DOHH2 (cell line): ENCODE data around the gene TRAF3IP3.

ENCODE experiments used
- EZH2phosphoT487 ChIP-seq: fragments of 200-600 bp; sonication (generic); IDR thresholded peaks from 2 replicates; pipeline ENCODE4 v1.6.1; 2017; ENCODE audit warnings: borderline replicate concordance, mild to moderate bottlenecking, antibody characterized with exemption, low read length, moderate library complexity, mixed read lengths
- TF ChIP-seq, protein P1 (sequence below): fragments of 200-600 bp; sonication (generic); IDR thresholded peaks from one replicate; pipeline ENCODE4 v1.5.1; 2014; ENCODE audit warnings: antibody characterized with exemption, mild to moderate bottlenecking, low read depth, low read length; ENCODE audit not compliant: poor library complexity, severe bottlenecking

DNA sequence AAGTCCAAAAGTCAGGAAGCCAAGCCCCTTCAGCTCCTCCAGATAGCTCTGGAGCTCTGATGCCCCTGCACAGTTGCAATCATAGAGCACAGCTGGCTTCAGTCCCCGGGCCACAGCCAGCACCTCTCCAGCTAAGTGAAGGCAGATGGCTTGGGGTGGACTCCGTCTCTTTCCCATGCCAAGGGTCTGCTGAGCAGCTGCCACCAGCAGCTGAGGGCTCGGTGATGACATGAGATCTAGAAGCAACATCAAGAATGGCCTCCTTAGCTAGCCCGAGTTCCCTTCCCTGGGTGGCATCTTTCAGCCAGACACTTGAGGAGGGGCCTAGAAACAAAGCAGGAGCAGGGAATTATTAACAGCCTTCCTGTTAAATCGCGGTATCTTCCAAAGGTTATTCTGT is 27.5 kb downstream of the TRAF3IP3 start:
- TF ChIP-seq, protein P1, sequence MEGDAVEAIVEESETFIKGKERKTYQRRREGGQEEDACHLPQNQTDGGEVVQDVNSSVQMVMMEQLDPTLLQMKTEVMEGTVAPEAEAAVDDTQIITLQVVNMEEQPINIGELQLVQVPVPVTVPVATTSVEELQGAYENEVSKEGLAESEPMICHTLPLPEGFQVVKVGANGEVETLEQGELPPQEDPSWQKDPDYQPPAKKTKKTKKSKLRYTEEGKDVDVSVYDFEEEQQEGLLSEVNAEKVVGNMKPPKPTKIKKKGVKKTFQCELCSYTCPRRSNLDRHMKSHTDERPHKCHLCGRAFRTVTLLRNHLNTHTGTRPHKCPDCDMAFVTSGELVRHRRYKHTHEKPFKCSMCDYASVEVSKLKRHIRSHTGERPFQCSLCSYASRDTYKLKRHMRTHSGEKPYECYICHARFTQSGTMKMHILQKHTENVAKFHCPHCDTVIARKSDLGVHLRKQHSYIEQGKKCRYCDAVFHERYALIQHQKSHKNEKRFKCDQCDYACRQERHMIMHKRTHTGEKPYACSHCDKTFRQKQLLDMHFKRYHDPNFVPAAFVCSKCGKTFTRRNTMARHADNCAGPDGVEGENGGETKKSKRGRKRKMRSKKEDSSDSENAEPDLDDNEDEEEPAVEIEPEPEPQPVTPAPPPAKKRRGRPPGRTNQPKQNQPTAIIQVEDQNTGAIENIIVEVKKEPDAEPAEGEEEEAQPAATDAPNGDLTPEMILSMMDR, result no peak
- TF ChIP-seq EZH2phosphoT487, result no peak
